Measurements from ENCODE around the gene GPR150.

DNA sequence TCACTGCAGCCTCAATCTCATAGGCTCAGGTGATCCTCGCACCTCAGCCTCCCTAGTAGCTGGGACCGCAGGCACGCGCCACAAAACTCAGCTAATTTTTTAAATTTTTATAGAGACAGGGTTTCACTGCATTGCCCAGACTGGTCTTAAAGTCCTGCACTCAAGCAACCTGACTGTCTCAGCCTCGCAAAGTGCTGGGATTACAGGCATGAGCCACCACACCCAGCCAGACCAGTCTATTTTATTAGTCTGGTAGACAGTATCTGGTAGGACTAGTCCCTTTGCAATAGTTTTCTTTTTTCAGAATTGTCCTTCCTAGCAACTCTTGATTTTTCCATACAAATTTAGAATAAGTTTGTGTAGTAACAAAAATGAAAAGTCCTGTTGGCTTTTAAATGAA lies 14.1 kb upstream of the GPR150 start:
- no peak for TF ChIP-seq POLR2AphosphoS5 (IDR thresholded peaks at IDR 0.05; ENCODE audit: low read depth, low read length)
- TF ChIP-seq, protein P1, sequence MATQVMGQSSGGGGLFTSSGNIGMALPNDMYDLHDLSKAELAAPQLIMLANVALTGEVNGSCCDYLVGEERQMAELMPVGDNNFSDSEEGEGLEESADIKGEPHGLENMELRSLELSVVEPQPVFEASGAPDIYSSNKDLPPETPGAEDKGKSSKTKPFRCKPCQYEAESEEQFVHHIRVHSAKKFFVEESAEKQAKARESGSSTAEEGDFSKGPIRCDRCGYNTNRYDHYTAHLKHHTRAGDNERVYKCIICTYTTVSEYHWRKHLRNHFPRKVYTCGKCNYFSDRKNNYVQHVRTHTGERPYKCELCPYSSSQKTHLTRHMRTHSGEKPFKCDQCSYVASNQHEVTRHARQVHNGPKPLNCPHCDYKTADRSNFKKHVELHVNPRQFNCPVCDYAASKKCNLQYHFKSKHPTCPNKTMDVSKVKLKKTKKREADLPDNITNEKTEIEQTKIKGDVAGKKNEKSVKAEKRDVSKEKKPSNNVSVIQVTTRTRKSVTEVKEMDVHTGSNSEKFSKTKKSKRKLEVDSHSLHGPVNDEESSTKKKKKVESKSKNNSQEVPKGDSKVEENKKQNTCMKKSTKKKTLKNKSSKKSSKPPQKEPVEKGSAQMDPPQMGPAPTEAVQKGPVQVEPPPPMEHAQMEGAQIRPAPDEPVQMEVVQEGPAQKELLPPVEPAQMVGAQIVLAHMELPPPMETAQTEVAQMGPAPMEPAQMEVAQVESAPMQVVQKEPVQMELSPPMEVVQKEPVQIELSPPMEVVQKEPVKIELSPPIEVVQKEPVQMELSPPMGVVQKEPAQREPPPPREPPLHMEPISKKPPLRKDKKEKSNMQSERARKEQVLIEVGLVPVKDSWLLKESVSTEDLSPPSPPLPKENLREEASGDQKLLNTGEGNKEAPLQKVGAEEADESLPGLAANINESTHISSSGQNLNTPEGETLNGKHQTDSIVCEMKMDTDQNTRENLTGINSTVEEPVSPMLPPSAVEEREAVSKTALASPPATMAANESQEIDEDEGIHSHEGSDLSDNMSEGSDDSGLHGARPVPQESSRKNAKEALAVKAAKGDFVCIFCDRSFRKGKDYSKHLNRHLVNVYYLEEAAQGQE (IDR thresholded peaks at IDR 0.05; ENCODE audit: insufficient read depth in 1 of 2, low read depth in 2 of 2, low read length in 2 of 2): no peak

All from PFSK-1 (cell line).